Memory B cell (primary cell): Measurements from ENCODE around the gene NFIX.

Experiments
- ATAC-seq: fragments of 150-1000 bp; cut with Tn5 transposase; 2 replicates; pipeline ENCODE4 v1.10.0; 2021; ENCODE audit warnings: low read depth, mild to moderate bottlenecking, moderate library complexity
- DNase-seq, 2 donors: peaks; one replicate each; pipeline ENCODE4 v3.0.0; 2022; ENCODE audit warnings: low spot score in 2 of 2
- H3K27ac Mint-ChIP-seq: one replicate; pipeline ENCODE4 v1.8.0; 2022; ENCODE audit warnings: mild to moderate bottlenecking, moderate library complexity, mixed read lengths
- H3K27me3 Mint-ChIP-seq: one replicate; pipeline ENCODE4 v1.8.0; 2022; ENCODE audit warnings: mixed read lengths
- H3K36me3 Mint-ChIP-seq: one replicate; pipeline ENCODE4 v1.8.0; 2022; ENCODE audit warnings: mild to moderate bottlenecking, mixed read lengths
- H3K4me1 Mint-ChIP-seq: one replicate; pipeline ENCODE4 v1.8.0; 2022; ENCODE audit warnings: mixed read lengths
- H3K4me3 Mint-ChIP-seq: one replicate; pipeline ENCODE4 v1.8.0; 2022; ENCODE audit warnings: mild to moderate bottlenecking, moderate library complexity, mixed read lengths
- H3K9me3 Mint-ChIP-seq: one replicate; pipeline ENCODE4 v1.8.0; 2022; ENCODE audit warnings: mixed read lengths

NFIX gene

DNA sequence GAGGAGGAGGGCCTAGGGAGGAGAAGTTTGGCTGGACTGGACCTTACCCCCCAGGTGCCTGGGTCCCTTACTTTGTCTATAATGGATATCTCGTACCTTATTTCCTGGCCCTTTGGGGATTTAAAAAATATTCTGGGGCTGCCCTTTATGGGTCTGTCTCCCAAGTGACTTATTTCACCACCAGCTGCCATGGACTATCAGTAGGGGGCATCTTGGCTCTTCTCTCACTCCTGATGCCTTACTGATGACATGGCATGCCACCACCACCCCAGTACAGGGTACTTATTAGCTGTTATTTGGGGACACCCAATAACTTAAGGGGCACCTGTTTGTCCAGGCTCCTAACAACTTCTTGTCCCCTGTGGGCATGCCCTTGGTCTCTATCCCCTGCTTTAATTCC is 38.0 kb downstream of the NFIX start:
- H3K4me3 Mint-ChIP-seq = no peak overlapping the region
- DNase-seq (no peak), ATAC-seq (no peak)
- H3K27me3 Mint-ChIP-seq = peaks cover 5% of the 10 kb centered on the region
- peaks cover 11% of the 10 kb centered on the region for H3K4me1 Mint-ChIP-seq
- no peaks in the 10 kb centered on the region for H3K9me3 Mint-ChIP-seq
- H3K36me3 Mint-ChIP-seq = no peaks in the 10 kb centered on the region
- no peak overlapping the region for H3K27ac Mint-ChIP-seq

DNA sequence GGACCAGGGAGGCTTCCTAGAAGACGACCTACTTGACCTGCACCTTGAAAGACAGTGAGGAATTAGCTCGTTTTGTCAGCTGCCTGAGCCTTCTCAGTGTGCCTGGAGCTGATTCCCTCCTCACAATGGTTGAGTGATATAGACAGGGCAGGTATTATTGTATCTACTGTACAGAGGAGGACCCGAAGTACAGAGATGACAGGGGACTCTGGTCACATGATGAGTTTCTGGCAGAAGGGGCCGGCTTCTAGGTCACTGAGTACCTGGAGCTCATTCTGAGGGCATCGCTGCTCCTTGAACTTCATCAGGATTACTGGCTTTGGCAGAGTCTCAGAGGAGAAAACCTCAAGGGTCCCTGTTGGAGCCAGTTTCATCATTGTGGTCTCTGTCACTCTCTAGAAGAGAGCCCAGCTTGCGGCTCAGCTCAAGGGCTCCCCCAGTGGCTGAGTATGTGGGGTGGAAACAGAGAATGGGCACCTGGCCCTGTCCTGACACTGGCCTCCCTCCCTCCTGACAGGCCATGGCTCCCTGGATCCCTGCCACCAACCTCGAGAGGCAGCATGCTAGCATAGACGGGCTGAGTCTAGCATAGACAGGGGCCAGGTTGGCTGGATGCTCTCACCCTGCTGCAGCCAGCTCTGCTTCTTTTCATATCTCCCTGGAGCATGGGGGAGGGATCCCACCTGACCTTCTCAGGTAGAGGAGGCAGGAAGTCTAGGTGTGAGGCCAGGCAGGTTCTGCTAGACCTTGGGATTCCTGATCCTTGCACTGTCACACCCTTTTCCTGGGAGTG is 38.7 kb downstream of the NFIX start:
- no peak overlapping the region for H3K27ac Mint-ChIP-seq
- H3K36me3 Mint-ChIP-seq = no peaks in the 10 kb centered on the region
- H3K4me1 Mint-ChIP-seq = peaks cover 11% of the 10 kb centered on the region
- ATAC-seq = peak; percentile 85
- peaks cover 5% of the 10 kb centered on the region for H3K27me3 Mint-ChIP-seq
- no peak overlapping the region for H3K4me3 Mint-ChIP-seq
- peak; percentile 48 to 52 for DNase-seq
- no peaks in the 10 kb centered on the region for H3K9me3 Mint-ChIP-seq

DNA sequence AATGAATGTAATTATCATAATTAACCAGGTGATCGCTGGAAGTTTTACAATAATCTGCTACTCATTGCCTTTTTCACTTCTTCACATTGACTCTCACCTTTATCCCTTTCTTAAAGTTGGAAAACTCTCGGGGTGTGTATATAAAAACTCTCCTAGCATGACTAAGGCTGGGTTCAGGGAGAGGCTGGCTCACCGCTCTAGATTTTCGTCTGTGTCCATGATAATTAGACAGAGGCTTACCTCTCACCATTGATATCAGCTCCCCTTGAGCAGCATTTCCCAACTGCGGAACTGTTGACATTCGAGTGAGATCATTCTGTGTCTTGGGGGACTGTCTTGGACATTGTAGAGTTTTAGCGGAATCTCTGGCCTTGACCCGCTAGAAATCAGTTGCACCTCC is 39.4 kb downstream of the NFIX start:
- ATAC-seq (no peak), DNase-seq (no peak)
- Mint-ChIP-seq H3K27me3 (peaks cover 5% of the 10 kb centered on the region), H3K27ac (no peak overlapping the region), H3K4me1 (peaks cover 11% of the 10 kb centered on the region), H3K36me3 (no peaks in the 10 kb centered on the region), H3K4me3 (no peak overlapping the region), H3K9me3 (no peaks in the 10 kb centered on the region)

DNA sequence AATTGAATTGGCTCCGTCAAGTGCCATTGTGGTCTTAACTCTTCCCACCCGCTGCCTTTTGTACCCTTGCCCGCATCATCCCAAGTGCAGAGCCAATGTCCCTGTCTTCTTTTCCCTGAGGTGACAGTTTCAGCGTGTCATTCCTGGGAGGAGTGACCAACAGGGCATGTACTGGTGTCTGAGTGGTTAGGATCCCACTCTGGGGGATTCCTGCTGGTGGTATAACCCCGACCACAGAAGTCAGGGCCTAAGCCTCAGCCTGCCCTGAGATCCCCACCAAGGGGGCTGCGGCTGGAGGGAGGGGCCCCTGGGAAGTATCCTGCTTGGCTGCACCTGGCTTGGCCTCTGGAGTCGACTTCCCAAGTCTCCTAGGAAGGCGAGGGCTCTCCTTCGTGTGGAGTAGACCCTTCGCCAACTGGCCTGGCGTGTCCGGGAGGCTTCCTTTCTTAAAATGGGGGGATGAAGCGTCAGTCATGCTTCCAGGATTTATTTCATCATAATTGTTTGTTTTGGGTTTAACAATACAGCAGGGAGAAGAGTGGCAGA is 40.6 kb downstream of the NFIX start:
- no peak overlapping the region for H3K27ac Mint-ChIP-seq
- no peak for DNase-seq
- H3K36me3 Mint-ChIP-seq = no peaks in the 10 kb centered on the region
- peaks cover 11% of the 10 kb centered on the region for H3K4me1 Mint-ChIP-seq
- H3K27me3 Mint-ChIP-seq = peaks cover 5% of the 10 kb centered on the region
- no peak for ATAC-seq
- no peaks in the 10 kb centered on the region for H3K9me3 Mint-ChIP-seq
- no peak overlapping the region for H3K4me3 Mint-ChIP-seq

DNA sequence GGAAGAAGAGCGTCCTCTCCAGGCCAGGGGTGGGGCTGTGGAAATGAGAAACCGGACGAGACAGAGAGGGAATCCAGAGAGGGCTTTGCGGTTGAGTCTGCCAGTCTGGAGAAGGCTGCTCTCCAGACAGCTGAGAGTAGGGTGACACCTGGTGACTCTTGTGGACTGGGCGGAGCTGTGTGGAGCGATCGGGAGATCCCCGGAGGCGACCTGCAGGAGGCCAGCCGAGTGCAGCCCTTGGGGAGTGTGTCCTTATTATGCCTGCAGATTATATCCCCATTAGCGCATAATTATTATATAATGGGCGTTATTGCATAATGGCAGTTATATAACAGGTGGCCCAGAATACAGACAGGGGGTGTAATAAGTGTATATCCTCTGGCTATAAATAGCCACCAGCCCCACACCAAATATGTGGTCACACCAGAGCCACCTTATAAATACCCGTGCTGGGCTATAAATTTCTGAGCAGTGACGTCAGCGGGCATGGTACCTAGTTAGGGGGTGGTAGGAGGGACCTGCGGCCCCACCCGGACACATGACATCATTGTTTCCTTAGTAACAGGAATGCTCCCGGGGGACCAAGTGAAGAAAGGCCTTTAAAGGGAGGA is 41.2 kb downstream of the NFIX start:
- peak; percentile 24 for ATAC-seq
- no peak for DNase-seq
- H3K36me3 Mint-ChIP-seq = no peaks in the 10 kb centered on the region
- H3K27me3 Mint-ChIP-seq = peaks cover 5% of the 10 kb centered on the region
- H3K4me3 Mint-ChIP-seq = no peak overlapping the region
- no peak overlapping the region for H3K27ac Mint-ChIP-seq
- H3K9me3 Mint-ChIP-seq = no peaks in the 10 kb centered on the region
- H3K4me1 Mint-ChIP-seq = peaks cover 11% of the 10 kb centered on the region

DNA sequence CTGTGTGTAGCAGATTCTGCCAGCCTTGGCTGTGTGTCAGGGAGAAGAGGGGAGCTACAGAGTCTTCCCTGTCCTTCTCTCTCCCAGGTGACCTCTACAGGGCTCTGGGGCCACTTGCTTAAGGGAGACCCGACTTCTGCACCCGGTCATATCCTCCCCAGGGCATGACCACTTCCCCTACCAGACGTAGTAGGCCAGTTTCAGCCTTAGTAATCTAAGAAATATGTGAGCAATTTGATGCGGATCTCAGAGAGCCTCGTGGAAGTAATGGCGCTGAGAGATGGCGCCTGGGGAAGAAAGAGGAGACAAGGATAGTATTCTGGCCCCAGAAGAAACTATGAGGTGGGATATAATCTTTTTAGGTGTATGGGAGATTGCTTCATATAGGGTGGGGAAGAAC is 41.9 kb downstream of the NFIX start:
- Mint-ChIP-seq H3K27me3 (peaks cover 5% of the 10 kb centered on the region), H3K36me3 (no peaks in the 10 kb centered on the region), H3K4me3 (no peak overlapping the region), H3K9me3 (no peaks in the 10 kb centered on the region), H3K27ac (no peak overlapping the region), H3K4me1 (peaks cover 11% of the 10 kb centered on the region)
- DNase-seq (no peak), ATAC-seq (no peak)

DNA sequence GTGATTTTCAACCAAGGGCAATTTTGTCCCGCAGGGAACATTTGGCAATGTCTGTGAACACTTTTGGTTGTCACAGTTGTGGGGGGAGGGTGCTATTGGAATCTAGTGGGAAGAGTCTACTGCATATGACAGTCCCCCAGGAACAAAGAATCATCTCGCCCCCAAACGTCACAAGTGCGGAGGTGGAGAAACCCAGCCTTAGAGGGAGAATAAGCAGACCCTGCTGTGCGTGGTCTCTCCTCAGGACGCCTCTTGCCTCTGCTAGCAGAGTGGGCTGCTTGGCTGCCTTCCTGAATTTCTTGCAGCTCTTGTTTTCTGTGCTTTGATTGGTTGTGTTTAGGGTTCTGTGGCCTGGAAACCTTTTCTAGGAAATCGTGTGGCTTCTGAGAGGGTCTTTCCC is 42.5 kb downstream of the NFIX start:
- Mint-ChIP-seq H3K4me3 (no peak overlapping the region), H3K27ac (no peak overlapping the region), H3K4me1 (peaks cover 11% of the 10 kb centered on the region), H3K27me3 (peaks cover 5% of the 10 kb centered on the region), H3K9me3 (no peaks in the 10 kb centered on the region), H3K36me3 (no peaks in the 10 kb centered on the region)
- no peak for ATAC-seq
- DNase-seq = no peak

DNA sequence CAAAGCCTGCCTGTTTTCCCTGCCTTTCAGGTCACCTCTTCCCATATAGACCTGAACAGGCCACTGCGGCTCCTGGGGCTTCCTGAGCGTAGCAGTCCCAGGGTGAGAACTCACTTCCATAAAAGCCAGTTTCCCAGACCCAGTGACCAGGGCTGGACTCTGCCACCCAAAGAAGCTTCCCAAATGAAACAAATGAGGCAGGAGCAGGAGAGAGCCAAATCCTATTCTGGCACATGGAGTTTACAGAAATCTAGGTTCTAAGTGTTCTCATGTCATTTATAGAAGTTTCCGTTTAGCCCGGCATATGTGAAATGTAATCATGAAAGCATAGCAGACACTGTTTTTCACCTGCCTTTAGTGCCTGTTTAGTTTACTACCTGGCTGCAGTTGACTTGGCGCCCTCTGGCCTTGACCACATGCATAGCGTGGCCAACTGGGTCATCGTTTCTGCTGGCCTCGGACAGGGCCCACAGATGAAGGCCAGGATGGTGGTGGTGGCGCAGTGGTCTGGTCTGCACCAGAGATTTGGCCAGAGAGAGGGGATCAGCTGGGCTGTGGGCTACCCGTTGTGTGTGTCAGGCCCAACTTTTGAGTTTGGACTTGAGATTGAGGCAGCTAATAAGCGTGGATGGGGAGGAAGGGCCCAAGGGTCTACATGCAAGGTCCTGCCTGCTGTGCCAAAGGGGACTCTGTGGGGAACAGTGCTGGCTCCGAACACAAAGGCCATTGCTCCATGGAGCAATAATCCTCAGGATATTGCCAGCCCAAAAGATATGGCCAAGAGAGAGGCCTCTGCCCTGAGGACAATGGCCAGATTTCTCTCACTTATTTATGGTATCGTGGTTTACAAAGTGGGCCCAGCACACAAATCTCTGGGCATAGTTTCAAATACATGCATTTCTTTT is 43.3 kb downstream of the NFIX start:
- no peak for ATAC-seq
- Mint-ChIP-seq H3K27me3 (peaks cover 5% of the 10 kb centered on the region), H3K4me3 (no peak overlapping the region), H3K4me1 (peaks cover 14% of the 10 kb centered on the region), H3K9me3 (no peaks in the 10 kb centered on the region), H3K36me3 (no peaks in the 10 kb centered on the region), H3K27ac (no peak overlapping the region)
- no peak for DNase-seq

DNA sequence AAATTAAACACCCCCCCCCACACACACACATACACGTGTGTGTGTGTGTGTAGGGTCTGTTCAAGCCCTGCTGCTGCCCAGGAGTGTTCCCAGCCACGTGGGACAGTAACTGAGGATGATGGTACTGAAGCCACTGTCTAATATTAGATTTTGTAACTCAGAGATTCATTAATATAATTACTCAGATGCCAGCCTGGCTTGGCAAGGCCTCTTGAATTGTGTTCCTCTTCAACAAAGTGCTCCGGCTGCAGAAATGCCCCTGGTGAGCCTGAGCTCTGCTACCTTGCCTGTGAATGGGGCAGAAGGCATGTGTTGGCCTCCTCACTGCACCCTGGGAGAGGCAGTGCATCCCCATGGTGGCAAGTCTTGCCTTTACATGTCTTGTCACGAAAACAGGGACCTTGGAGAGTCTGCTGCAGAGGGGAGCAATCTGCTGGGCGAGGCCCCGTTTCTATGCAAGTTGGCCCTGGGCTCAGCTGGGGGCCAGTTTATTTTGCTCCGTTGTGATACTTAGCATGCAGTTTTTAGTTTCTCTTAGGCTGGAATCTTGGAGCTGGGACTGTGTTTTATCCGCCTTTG is 44.0 kb downstream of the NFIX start:
- H3K9me3 Mint-ChIP-seq = no peaks in the 10 kb centered on the region
- ATAC-seq (no peak), DNase-seq (no peak)
- H3K27ac Mint-ChIP-seq = no peak overlapping the region
- no peaks in the 10 kb centered on the region for H3K36me3 Mint-ChIP-seq
- H3K4me1 Mint-ChIP-seq = peaks cover 10% of the 10 kb centered on the region
- H3K4me3 Mint-ChIP-seq = no peak overlapping the region
- peaks cover 3% of the 10 kb centered on the region for H3K27me3 Mint-ChIP-seq

DNA sequence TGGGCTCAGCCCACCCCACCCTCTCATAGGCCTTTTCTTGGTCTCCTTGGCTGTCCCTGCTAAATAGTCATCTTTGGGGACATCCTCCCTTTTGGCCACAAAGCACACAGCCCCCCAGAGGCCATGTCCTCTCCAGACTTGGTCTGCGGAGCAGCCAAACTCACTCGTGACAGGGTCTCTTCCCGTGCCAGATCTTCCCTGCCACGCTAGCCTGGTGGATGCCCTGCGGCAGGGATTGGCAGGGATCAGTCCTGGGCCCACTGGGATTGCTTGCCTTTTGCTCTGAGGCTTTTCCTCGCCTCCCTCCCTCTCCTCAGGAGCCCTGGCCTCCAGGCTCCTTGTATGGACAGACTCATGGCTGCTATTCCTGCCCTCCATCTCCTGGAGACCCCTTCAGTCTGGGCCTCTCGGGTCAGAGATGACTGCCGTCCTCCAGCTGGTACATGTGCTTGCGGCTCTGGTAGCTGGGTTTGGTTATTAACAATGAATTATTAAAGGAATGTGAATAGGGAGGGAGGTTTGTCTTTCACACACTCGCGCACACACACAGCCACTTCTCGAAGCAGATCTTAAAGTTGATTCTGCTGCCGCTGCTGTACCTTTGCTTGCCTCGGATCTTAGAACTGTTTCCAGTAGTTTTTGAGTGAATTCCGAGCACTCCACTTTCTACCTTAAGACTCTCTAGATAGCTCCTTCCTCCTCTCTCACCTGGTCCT is 45.1 kb downstream of the NFIX start:
- no peak overlapping the region for H3K4me3 Mint-ChIP-seq
- no peaks in the 10 kb centered on the region for H3K9me3 Mint-ChIP-seq

DNA sequence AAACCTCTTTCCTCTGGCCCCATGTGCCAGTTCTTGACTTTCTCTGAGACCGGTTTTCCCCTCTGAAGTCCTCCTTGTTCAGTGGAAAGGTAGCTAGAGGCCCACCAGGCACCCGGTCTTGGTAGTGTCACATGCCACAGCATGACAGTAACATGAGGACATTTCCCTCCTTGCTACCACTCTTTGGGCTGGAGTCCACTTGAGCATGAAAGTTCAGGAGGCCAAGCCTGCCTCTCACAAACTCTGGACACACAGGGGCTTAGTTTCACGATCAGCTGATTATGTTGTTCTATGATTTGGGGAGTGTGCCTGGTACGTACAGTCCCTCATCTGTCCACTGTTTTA is 45.6 kb downstream of the NFIX start:
- H3K36me3 Mint-ChIP-seq = no peaks in the 10 kb centered on the region
- H3K27ac Mint-ChIP-seq = no peak overlapping the region
- no peak for DNase-seq

More for the DNA sequence above, 45.1 kb downstream of the NFIX start:
- peaks cover 10% of the 10 kb centered on the region for H3K4me1 Mint-ChIP-seq
- H3K27ac Mint-ChIP-seq = no peak overlapping the region
- no peak for ATAC-seq
- H3K27me3 Mint-ChIP-seq = peaks cover 11% of the 10 kb centered on the region
- H3K36me3 Mint-ChIP-seq = no peaks in the 10 kb centered on the region
- DNase-seq = no peak

DNA sequence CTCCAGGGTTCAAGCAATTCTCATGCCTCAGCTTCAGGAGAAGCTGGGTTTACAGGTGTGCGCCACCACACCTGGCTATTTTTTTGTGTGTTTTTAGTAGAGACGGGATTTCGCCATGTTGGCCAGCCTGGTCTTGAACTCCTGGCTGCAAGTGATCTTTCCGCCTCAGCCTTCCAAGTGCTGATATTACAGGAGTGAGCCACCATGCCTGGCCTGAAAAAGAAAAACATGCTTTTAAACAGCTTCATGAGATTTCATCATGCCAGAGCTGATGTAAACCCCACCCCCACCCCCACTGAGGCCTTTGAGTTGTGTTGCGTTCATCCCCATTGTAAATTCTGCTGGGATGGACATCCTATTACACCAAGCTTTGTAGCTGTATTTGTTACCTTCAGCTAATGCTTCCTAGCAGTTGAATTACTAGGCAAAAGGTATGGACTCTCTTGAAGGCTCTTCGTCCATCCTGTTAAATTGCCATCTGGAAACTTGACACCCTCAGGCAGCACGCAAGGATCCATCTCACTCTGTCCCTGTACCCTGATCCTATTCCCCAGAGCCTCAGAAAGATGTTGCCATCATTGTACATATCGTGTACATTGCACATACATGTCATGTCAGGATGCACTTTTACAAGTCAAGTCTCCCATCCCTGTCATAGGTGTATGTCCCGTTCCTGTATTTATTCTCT is 47.3 kb downstream of the NFIX start:
- ATAC-seq (no peak), DNase-seq (no peak)
- Mint-ChIP-seq H3K4me1 (peaks cover 4% of the 10 kb centered on the region), H3K36me3 (no peaks in the 10 kb centered on the region), H3K9me3 (no peaks in the 10 kb centered on the region), H3K27ac (no peak overlapping the region), H3K27me3 (peaks cover 12% of the 10 kb centered on the region), H3K4me3 (no peak overlapping the region)

More for the DNA sequence above, 45.6 kb downstream of the NFIX start:
- no peak overlapping the region for H3K4me3 Mint-ChIP-seq
- no peak for ATAC-seq
- H3K9me3 Mint-ChIP-seq = no peaks in the 10 kb centered on the region
- peaks cover 10% of the 10 kb centered on the region for H3K4me1 Mint-ChIP-seq
- H3K27me3 Mint-ChIP-seq = peaks cover 12% of the 10 kb centered on the region

DNA sequence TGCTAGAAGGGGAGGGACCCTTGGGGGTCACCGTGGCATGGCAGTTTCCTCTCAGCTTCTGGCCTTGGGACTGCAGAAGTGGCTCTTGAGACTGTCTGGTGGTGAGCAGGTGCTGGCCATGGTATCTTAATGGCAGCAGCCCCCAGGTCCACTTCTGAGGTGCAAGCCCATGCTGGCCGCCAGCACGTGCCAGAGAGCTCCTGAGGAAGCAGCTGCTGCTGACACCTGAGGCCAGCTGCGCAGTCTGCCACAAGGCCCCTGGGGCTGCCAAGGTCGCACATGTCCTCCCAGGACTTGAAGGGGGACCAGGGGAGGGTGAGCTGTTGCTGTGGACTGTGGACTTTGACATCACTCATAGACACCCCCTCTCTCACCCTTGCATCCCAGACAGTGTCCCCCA is 48.0 kb downstream of the NFIX start:
- Mint-ChIP-seq H3K4me1 (peaks cover 4% of the 10 kb centered on the region), H3K27ac (no peak overlapping the region), H3K4me3 (no peak overlapping the region), H3K9me3 (no peaks in the 10 kb centered on the region), H3K27me3 (peaks cover 12% of the 10 kb centered on the region), H3K36me3 (no peaks in the 10 kb centered on the region)
- DNase-seq (no peak), ATAC-seq (no peak)
